C1 segment of cervical spinal cord (tissue), 14 donors: ENCODE measurements around the gene AGT.
"Not testable (repeated sequence)": the region's sequence is repeated elsewhere in the genome, so short reads cannot be mapped to it uniquely, and the experiment has no call there.

Experiments used
- DNase-seq, 14 donors: peaks; one replicate each; lab custom pipeline; 2025; lab: John Stamatoyannopoulos, UW

AGT gene

DNA sequence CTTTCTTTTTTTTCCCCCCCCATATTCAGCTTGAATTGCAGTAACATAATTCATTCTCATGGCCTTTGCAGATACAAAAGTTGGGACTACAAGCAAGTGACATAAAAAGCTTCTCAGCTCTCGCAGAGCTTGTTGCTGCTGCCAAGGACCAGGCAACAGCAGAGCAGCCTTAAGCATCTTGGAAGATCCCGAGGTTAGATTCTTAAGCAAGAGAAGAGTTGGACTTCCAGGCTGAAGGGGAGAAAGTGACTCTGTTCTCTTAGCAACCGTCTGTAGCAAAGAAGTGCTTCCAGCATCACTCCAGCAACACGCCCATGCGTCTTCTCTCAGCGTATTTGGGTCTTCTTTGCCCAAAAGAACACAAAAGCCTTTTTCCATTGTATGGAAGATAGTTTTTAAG is 20.7 kb downstream of the AGT start:
- peak in 1 of 14 donors; percentile 30 for DNase-seq

DNA sequence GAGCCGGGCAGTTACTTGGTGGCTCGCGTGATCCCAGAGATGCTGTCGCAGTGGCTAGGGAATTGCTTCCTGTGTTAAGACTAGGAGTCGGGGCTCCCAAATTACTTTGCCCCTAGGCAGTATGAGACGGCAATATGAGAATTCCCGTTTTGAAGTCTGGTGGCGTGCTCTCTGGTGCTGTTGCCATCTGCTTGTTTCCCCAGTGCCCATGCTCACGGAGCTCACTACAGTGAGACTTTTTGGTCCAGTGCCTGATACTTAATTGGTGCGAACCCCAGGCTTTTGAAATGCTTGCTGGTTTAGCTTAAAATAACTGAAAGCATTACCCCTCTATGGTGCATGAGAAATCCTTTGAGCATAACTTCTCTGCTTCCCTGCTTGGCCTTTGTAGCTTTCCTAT is 22.3 kb downstream of the AGT start:
- peak in 1 of 14 donors; percentile 72 for DNase-seq

DNA sequence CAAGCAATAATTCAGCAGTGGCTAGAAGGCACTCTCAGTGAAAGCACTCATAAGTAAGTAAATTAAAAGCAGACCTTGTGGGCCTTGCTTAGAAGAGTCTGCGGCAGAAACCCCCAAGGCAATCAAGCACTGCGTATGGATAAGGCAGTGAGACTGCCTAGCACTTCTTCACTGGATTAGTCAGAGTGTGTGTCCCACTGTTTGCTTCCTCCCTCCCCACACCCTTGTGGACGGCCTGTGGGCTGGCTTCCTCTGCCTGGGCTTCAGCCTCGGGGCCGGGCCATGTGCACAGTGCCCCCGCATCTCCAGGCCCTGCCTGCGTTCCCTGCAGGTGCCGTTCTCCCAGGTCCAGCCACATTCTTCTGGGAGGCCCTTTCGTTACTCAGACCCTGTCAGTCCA is 23.8 kb downstream of the AGT start:
- DNase-seq = peak in 1 of 14 donors; percentile 27

- no peak for DNase-seq
These were observed 27.2 kb downstream of the AGT start for GRCh38 chr1:230686747-230687146.

- DNase-seq = peak in 1 of 14 donors; percentile 20
These were observed 28.9 kb downstream of the AGT start for GRCh38 chr1:230684998-230685397.

DNA sequence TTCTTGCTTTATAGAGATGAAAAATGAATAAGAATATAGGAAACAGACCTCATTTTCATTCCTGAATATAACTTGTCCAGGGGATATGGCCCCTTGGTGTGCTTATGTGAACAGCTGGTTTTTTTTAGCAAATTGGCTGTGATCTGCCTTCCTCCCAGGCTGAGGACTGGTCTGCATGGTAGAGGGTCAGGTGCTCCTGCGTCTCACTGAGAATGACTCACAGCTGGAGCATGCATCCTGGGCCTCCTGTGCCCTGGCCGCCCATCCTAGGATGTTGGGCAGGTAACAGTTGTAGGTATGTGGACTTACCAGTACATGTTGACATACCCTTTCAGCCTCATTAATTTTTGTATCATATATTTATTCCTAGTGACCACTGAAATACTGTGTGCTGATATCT is 29.8 kb downstream of the AGT start:
- no peak for DNase-seq

GRCh38 chr1:230682882-230683610 is 30.9 kb downstream of the AGT start:
- DNase-seq = no peak

- DNase-seq = peak in 8 of 14 donors; percentile 33 to 99 (median 52)
These were observed 31.6 kb downstream of the AGT start for GRCh38 chr1:230682274-230682673.

- DNase-seq = peak in 1 of 14 donors; percentile 46
These were observed 32.3 kb downstream of the AGT start for GRCh38 chr1:230681599-230681998.

DNA sequence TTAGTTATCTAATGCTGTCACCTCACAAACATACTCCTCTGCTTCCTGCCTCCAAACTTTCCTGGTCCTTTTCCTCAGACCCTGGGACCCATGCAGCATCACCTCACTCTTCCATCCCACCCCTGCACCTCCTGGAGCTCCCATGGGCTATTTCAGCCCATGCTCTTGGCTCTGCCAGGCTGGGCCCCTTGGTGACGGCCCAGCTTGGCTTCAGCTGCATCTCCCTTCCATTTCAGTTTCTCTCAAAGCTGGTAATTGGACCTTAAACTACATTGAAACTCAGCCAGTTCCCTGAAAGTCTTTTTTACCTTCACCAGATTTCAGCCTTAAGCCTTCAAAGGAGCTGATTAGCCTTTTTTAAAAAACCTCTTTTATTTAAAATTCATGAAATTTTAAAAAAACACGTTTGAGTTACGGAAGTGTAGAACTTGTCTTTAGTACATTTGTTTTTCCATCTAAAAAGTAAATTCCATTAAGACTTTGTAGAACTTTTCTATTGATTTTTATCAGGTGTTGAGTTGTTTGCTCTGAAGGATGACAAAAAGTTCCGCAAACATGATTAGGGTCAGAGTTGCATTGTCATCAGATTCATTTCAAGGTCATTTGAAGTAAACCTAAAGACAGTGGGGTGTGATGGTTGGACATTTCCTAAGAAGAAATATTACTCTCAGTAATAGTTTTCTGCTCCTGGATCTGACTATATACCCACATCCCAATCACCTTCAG is 33.5 kb downstream of the AGT start:
- DNase-seq = no peak

DNA sequence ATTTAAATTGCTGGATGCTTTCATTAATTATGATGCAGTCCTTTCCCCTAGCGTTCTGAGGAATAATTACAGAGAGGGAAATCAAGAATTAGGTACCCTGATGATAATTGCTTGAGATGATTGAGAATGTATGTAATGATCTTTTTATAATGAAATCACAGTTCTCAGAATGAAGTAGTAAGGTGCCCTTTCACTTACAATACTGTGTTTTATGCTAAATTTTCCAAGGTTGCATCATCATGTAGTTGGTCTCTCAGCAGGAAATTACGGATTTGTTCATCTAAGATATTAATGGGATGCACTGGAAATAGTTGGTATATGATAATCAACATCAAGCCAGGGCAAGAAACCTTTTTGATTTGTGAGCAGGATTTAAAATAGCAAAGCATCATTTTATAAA is 34.1 kb downstream of the AGT start:
- DNase-seq = no peak

- no peak for DNase-seq
These were observed 34.7 kb downstream of the AGT start for GRCh38 chr1:230679192-230679591.

- DNase-seq = no peak
These were observed 36.7 kb downstream of the AGT start for GRCh38 chr1:230677200-230677599.

- peak in 1 of 14 donors; percentile 22 for DNase-seq
These were observed 39.3 kb downstream of the AGT start for GRCh38 chr1:230674581-230674980.

DNA sequence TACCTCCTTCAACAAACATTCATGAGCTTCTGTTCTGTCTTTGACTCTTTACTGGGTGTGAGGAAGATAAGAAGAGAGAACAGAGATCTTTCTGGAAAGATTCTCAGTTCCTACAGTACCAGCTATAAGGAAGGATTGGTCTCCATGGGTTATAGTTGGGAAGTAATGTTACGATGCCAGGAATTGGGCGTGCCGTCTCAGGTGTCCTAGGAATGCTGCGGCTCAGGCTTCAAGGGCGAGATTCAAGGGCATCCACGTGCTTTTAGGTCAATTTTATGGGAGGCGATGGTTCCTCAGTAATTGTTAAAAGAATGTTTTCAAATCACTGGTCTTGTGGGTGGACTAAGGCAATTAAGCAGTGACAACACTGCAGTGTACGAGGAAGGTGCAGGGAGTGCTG is 44.4 kb downstream of the AGT start:
- no peak for DNase-seq

GRCh38 chr1:230668227-230668626 is 45.7 kb downstream of the AGT start:
- DNase-seq = peak in 1 of 14 donors; percentile 40

DNA sequence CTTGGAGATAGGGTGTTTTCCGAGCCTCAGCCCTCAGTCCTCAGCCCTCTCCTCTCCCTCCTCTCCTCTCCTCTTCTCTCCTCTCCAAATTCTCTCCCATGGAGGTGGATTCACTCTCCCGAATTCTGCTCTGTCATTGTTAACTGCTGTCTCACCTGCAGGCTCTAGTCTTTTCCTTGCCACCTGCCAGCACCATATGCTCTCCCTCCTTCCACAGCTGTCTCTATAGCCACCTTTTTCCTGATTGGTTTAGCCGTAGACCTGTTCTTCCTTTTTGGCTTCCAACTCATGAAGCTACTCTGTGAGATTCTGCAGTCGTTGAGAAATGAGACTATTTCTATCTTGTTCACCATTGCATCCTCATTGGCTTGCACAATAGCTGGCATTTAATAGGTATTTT is 51.9 kb downstream of the AGT start:
- peak in 3 of 14 donors; percentile 29 to 97 (median 37) for DNase-seq

GRCh38 chr1:230658691-230659090 is 55.2 kb downstream of the AGT start:
- no peak for DNase-seq

DNA sequence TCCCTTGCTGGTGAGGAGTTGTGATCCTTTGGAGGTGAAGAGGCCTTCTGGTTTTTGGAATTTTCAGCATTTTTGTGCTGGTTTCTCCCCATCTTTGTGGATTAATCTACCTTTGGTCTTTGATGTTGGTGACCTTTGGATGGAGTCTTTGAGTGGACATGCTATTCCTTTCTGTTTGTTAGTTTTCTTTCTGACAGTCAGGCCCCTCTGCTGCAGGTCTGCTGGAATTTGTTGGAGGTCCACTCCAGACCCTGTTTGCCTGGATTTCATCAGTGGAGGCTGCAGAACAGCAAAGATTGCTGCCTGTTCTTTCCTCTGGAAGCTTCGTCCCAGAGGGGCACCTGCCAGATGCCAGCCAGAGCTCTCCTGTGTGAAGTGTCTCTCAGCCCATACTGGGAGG is 55.8 kb downstream of the AGT start:
- DNase-seq = not testable (repeated sequence)

DNA sequence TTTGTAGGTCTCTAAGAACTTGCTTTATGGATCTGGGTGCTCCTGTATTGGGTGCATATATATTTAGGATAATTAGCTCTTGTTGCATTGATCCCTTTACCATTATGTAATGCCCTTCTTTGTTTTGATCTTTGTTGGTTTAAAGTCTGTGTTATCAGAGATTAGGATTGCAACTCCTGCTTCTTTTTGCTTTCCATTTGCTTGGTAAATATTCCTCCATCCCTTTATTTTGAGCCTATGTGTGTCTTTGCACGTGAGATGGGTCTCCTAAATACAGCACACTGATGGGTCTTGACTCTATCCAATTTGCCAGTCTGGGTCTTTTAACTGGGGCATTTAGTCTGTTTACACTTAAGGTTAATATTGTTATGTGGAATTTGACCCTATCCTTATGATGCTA is 57.2 kb downstream of the AGT start:
- DNase-seq = not testable (repeated sequence)
